GM13976 (cell line): ENCODE measurements around the gene CFAP92.
A peak's percentile ranks its signal among the peaks of the same experiment; 100 is the strongest.

Experiments
- DNase-seq: peaks from one replicate; pipeline ENCODE4 v3.0.0; 2012; ENCODE audit warnings: low spot score
- CTCF ChIP-seq: IDR thresholded peaks from 2 replicates; pipeline ENCODE4 v1.5.1; 2012; ENCODE audit warnings: borderline replicate concordance, mild to moderate bottlenecking; ENCODE audit not compliant: insufficient read depth; ENCODE audit errors: extremely low read depth, missing control alignments, control extremely low read depth
- in situ Hi-C: fragments of 300-500 bp; cut with MboI; formaldehyde crosslinking; loops from one replicate; pipeline ENCODE4 v1.12.0; 2022; ENCODE audit warnings: low sequenced_read_pairs, mixed read lengths, inconsistent platforms; ENCODE audit not compliant: unreplicated experiment

Gene CFAP92

DNA sequence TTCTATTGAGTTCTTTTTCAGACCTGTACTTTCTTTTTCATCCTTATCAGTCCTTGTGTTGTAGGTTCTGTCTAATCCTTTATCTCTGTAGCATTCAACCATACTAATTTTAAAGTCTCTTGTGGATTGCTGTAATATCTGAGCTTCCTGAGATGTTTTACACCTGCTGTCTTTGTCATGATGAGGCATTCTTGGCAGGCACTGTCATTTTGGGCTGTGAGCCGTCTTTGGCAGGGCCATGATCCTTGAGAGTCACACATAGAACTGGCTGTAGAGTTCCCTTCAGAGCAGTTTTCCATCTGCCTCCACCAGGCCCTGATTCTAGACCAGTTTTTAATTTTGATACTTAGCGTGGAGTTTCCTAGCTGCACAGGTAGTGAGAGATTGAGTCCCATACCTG, 13.9 kb upstream of the CFAP92 start:
- no peak for DNase-seq
- in situ Hi-C loops = no loop called here
- TF ChIP-seq CTCF = no peak

GRCh38 chr3:129006864-129007263, 13.0 kb upstream of the CFAP92 start:
- in situ Hi-C loops = no loop called here
- DNase-seq = no peak
- TF ChIP-seq CTCF = no peak

DNA sequence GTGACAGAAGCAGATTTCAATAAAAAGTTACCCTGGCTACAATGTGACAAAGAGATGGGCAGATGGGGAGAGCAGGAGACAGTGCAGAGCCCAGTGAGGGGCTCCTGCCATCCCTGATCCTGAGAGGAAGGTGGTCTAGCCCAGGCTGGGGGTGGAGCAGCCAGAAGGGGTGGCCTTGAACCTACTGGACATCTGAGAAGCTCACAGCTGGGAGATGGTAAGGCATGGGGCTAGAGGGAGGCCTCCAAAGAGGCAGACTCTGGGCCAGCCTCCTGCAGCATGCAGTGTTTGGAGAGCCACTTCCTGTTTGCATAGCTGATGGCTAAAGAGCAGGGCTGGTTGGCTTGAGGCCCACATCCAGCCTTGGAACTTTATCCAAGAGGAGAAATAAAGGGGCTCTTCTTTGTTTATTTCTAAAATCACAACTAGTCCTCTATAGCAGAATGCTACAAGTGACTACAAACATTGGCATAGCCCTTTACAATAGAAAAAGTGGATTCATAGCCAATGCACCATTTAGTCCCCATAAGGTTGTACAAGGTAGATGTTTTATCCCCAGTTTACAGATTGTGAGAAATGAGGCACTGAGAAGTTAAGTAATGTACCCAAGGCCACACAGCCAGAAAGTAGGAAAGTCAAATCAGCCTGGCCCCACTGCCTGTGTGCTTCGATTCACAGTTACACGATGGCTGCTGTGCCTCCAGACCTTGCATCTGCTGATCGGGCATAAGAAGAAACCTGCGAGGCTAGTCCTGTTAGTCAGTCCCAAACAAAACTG, 11.8 kb upstream of the CFAP92 start:
- no peak for TF ChIP-seq CTCF

DNA sequence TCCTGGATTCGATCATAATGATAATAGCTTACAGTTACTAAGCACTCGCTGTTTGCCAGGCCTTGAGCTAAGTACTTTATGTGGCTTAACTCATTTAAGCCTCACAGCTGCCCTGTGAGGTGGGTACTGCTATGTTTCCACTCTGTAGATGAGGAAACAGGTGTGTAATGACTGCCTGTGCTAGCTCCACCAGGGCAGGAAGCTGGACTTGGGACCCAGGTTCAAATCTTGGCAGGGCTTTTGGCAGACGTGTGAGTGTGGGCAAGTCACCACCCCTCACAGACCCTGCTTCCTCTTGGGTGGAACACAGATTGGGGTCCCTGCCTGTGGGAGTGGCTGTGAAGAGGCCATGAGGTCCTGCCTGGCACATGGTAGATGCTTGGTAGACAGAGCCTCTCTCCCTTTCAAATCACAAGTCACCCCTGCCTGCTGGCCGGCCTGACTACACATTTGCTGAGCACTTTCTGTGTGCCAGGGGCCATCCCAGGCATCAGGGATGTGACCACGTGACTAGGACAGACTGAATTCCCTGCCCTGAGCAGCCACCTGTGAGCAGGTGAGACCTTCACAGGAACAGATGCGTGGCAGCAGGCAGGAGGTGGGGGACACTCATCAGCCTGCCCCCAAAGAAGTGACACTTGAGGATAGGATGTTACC, 10.9 kb upstream of the CFAP92 start:
- TF ChIP-seq CTCF = no peak
- no peak for DNase-seq
- in situ Hi-C loops = no loop called here

More for the DNA sequence above, 11.8 kb upstream of the CFAP92 start:
- DNase-seq = no peak
- in situ Hi-C loops = no loop called here

GRCh38 chr3:129003578-129004112, 9.8 kb upstream of the CFAP92 start:
- no peak for DNase-seq
- TF ChIP-seq CTCF = peak; percentile 4
- in situ Hi-C loops = no loop called here

DNA sequence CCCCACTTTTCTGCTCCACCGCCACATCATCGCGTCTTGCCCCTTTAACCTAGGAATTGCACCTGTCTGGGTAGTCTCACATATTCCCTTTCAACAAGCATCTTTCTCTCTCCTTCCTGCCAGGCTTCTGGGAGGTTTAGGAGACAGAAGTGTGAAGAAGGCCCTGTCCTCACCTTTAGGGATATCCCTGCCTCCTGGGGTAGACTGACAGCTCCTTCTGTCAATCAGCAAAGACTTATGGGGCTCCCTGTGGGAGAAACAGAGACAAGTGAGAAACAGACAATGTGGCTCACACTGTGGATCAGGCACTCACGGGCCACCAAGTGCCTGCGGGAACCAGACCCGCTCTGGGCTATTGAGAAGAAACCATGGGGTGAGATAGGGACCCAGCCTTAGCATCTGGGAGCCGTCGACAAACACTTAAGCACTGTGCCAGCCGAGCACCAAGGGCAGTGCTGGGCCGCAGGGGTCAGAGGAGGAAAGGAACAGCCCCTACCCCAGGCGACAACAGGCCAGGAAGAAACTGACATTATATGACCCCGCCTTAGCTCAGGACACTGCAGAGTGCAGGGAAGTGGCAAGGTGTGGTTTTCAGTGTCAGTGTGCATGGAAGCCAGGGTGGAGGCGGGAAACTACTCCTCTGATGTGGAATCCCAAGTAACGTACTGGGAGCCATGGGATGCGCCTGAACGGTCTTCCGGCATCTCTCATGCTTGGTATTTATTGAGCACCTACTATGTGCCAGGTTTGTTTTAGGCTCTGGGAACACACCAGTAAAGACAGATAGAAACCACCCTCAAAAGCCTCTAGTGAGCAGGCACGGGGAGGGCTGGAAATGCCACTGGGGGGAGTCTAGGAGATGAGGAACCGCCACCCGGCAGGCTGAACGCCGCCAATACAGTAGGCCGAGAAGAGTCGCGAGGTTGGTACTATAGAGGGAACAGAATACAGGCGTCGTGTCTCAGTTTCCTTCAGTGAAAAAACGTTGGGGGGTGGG, 9.0 kb upstream of the CFAP92 start:
- no peak for DNase-seq
- no peak for TF ChIP-seq CTCF
- in situ Hi-C loops = no loop called here
